SU-DHL-6 (cell line): ENCODE measurements around the gene MCCC2.

ENCODE experiments used
- EZH2phosphoT487 ChIP-seq: fragments of 200-600 bp; sonication (generic), shearing (Covaris generic); conservative IDR thresholded peaks from 2 replicates; pipeline ENCODE4 v1.6.1; 2018; ENCODE audit warnings: mild to moderate bottlenecking, antibody characterized with exemption, low read length, moderate library complexity, mixed read lengths
- TF ChIP-seq, protein P1 (sequence below): fragments of 200-600 bp; sonication (generic); IDR thresholded peaks from one replicate; pipeline ENCODE4 v1.5.1; 2017; ENCODE audit warnings: antibody characterized with exemption, mild to moderate bottlenecking, low read length, moderate library complexity; ENCODE audit not compliant: insufficient read depth, poor library complexity, severe bottlenecking

DNA sequence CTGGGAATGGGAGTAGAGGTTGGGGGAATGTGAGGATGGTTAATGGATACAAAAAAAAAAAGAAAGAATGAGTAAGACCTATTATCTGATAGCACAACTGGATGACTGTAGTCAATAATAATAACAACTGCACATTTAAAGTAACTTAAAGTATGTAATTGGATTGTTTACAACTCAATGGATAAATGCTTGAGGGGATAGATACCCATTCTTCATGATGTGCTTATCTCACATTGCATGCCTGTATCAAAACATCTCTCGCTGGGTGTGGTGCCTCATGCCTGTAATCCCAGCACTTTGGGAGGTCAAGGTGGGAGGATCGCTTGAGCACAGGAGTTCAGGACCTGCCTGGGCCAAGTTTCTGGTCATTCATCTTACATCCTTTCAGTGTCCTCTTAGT lies 34.6 kb downstream of the MCCC2 start:
- TF ChIP-seq, protein P1, sequence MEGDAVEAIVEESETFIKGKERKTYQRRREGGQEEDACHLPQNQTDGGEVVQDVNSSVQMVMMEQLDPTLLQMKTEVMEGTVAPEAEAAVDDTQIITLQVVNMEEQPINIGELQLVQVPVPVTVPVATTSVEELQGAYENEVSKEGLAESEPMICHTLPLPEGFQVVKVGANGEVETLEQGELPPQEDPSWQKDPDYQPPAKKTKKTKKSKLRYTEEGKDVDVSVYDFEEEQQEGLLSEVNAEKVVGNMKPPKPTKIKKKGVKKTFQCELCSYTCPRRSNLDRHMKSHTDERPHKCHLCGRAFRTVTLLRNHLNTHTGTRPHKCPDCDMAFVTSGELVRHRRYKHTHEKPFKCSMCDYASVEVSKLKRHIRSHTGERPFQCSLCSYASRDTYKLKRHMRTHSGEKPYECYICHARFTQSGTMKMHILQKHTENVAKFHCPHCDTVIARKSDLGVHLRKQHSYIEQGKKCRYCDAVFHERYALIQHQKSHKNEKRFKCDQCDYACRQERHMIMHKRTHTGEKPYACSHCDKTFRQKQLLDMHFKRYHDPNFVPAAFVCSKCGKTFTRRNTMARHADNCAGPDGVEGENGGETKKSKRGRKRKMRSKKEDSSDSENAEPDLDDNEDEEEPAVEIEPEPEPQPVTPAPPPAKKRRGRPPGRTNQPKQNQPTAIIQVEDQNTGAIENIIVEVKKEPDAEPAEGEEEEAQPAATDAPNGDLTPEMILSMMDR, result no peak
- TF ChIP-seq EZH2phosphoT487, result no peak
